ENCODE data around the gene RGS3. TPM values are rescaled to one million over a fixed set of nuclear protein-coding genes. Genes with fewer than 3 reads are reported as not detected.

RGS3 gene
- total and polyA plus RNA-seq, 2 of the 13 experiments (the other 11 are each of a cell fraction or from before 2014, with no cell fraction given): 17.1 to 28.8 TPM

DNA sequence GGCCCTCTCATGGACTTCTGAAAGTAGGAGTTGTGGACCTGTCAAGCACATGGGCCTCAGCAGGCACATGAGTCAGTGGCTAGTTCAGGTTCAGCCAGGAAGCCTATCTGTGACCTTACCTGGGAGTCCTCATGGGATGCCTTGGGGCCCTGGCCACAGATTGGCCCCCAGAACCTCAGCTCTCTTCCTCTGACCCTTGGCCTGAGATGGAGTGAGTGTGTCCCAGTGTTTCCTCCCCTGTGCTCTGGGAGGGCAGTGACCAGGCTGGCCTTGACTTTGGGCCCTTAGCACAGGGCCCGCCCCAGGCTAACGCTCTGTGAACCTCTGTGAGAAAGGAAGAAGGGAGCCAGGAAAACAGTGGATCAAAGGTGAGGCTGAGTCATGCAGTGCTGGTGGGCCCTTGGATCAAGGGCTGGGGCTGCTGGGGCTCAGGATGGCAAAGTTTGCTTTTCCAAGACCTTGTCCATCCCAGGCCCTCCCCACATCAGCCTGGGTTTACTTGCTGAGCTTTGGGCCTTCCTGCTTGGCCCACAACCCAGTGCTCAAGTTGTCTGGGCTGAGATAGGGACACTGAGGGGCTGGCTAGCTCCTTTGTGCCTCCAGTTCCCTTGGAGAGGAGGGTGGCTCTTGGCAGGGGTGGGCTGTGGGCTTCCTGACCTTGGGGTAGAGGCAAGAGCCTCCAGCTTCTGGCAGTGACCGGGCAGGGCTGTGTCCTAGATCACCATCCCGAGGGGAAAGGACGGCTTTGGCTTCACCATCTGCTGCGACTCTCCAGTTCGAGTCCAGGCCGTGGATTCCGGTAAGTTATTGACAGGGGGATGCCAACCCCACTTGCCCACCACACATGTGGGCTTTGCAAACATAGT, 41.4 kb downstream of the RGS3 start (continued):
- TF ChIP-seq UBTF (CRISPR knock-in tag; IDR thresholded peaks at IDR 0.05) (peak; percentile 91), THYN1 (CRISPR knock-in tag; IDR thresholded peaks at IDR 0.05; ENCODE audit: borderline replicate concordance, low read depth) (no peak), SMC3 (IDR thresholded peaks at IDR 0.05; ENCODE audit: low read length) (no peak), ZFP36 (IDR thresholded peaks at IDR 0.05; ENCODE audit: borderline replicate concordance, low read depth, low read length, partially characterized antibody) (no peak), ADNP (CRISPR knock-in tag; IDR thresholded peaks at IDR 0.05) (no peak), EP300 (IDR thresholded peaks at IDR 0.05; ENCODE audit: low read depth in 2 of 2, low read length in 2 of 2) (peak; percentile 59 to 93), EP300 (CRISPR knock-in tag; IDR thresholded peaks at IDR 0.05; ENCODE audit: borderline replicate concordance) (peak; percentile 96), JDP2 (CRISPR knock-in tag; IDR thresholded peaks at IDR 0.05; ENCODE audit: borderline replicate concordance) (no peak), ZFP41 (CRISPR knock-in tag; IDR thresholded peaks at IDR 0.05; ENCODE audit: borderline replicate concordance) (no peak), ZBTB43 (CRISPR knock-in tag; conservative IDR thresholded peaks at IDR 0.05) (peak; percentile 95), STAG1 (CRISPR knock-in tag; IDR thresholded peaks at IDR 0.05) (peak; percentile 48), ZFP90 (CRISPR knock-in tag; IDR thresholded peaks at IDR 0.05; ENCODE audit: borderline replicate concordance) (peak; percentile 41; the same call in 1 of the 2 replicates), XBP1 (CRISPR knock-in tag; IDR thresholded peaks at IDR 0.05) (no peak)
- TF ChIP-seq, protein P1, sequence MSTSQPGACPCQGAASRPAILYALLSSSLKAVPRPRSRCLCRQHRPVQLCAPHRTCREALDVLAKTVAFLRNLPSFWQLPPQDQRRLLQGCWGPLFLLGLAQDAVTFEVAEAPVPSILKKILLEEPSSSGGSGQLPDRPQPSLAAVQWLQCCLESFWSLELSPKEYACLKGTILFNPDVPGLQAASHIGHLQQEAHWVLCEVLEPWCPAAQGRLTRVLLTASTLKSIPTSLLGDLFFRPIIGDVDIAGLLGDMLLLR (CRISPR knock-in tag; IDR thresholded peaks at IDR 0.05): no peak; the same call in 1 of the 2 replicates
- TF ChIP-seq, protein P2, sequence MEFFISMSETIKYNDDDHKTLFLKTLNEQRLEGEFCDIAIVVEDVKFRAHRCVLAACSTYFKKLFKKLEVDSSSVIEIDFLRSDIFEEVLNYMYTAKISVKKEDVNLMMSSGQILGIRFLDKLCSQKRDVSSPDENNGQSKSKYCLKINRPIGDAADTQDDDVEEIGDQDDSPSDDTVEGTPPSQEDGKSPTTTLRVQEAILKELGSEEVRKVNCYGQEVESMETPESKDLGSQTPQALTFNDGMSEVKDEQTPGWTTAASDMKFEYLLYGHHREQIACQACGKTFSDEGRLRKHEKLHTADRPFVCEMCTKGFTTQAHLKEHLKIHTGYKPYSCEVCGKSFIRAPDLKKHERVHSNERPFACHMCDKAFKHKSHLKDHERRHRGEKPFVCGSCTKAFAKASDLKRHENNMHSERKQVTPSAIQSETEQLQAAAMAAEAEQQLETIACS (CRISPR knock-in tag; IDR thresholded peaks at IDR 0.05): no peak
- TF ChIP-seq, protein P3, sequence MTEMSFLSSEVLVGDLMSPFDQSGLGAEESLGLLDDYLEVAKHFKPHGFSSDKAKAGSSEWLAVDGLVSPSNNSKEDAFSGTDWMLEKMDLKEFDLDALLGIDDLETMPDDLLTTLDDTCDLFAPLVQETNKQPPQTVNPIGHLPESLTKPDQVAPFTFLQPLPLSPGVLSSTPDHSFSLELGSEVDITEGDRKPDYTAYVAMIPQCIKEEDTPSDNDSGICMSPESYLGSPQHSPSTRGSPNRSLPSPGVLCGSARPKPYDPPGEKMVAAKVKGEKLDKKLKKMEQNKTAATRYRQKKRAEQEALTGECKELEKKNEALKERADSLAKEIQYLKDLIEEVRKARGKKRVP (CRISPR knock-in tag; IDR thresholded peaks at IDR 0.05): no peak
- TF ChIP-seq, protein P4, sequence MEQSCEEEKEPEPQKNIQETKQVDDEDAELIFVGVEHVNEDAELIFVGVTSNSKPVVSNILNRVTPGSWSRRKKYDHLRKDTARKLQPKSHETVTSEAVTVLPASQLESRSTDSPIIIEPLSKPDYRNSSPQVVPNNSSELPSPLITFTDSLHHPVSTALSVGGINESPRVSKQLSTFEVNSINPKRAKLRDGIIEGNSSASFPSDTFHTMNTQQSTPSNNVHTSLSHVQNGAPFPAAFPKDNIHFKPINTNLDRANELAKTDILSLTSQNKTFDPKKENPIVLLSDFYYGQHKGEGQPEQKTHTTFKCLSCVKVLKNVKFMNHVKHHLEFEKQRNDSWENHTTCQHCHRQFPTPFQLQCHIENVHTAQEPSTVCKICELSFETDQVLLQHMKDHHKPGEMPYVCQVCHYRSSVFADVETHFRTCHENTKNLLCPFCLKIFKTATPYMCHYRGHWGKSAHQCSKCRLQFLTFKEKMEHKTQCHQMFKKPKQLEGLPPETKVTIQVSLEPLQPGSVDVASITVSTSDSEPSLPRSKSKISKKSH (CRISPR knock-in tag; IDR thresholded peaks at IDR 0.05; ENCODE audit: borderline replicate concordance): no peak
- TF ChIP-seq, protein P5, sequence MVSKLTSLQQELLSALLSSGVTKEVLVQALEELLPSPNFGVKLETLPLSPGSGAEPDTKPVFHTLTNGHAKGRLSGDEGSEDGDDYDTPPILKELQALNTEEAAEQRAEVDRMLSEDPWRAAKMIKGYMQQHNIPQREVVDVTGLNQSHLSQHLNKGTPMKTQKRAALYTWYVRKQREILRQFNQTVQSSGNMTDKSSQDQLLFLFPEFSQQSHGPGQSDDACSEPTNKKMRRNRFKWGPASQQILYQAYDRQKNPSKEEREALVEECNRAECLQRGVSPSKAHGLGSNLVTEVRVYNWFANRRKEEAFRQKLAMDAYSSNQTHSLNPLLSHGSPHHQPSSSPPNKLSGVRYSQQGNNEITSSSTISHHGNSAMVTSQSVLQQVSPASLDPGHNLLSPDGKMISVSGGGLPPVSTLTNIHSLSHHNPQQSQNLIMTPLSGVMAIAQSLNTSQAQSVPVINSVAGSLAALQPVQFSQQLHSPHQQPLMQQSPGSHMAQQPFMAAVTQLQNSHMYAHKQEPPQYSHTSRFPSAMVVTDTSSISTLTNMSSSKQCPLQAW (CRISPR knock-in tag; IDR thresholded peaks at IDR 0.05): peak; percentile 99
